Adrenal gland (tissue), 5 donors: ENCODE data around the gene TUB.

ENCODE experiments used
- POLR2A ChIP-seq, 2 donors: fragments of 450-650 bp; IDR thresholded peaks; one replicate each; pipeline ENCODE4 v1.6.1; 2017; ENCODE audit warnings: antibody characterized with exemption in 2 of 2, mild to moderate bottlenecking in 2 of 2, moderate library complexity in 1 of 2
- TF ChIP-seq, protein P1 (sequence below), 6 experiments: fragments of 450-650 bp in 4 of 6; fragments of 200-600 bp in 2 of 6; sonication (generic) in 1 of 6; IDR thresholded peaks; 1 replicate in 5 of 6; 2 replicates in 1 of 6; pipeline versions ENCODE4 v1.5.1 to v1.8.0; 2016 to 2021; ENCODE audit warnings: antibody characterized with exemption in 6 of 6, mild to moderate bottlenecking in 2 of 6, moderate library complexity in 1 of 6
- donor health status: DM: no; HTN: no; CAD: no.

GRCh38 chr11:8071616-8072581, 9.1 kb upstream of the TUB start:
- TF ChIP-seq, protein P1, sequence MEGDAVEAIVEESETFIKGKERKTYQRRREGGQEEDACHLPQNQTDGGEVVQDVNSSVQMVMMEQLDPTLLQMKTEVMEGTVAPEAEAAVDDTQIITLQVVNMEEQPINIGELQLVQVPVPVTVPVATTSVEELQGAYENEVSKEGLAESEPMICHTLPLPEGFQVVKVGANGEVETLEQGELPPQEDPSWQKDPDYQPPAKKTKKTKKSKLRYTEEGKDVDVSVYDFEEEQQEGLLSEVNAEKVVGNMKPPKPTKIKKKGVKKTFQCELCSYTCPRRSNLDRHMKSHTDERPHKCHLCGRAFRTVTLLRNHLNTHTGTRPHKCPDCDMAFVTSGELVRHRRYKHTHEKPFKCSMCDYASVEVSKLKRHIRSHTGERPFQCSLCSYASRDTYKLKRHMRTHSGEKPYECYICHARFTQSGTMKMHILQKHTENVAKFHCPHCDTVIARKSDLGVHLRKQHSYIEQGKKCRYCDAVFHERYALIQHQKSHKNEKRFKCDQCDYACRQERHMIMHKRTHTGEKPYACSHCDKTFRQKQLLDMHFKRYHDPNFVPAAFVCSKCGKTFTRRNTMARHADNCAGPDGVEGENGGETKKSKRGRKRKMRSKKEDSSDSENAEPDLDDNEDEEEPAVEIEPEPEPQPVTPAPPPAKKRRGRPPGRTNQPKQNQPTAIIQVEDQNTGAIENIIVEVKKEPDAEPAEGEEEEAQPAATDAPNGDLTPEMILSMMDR (IDR thresholded peaks at IDR 0.05), result no peak
- no peak for TF ChIP-seq POLR2A (IDR thresholded peaks at IDR 0.05)
